ENCODE data around the gene TUBB4A.

The TUBB4A gene

DNA sequence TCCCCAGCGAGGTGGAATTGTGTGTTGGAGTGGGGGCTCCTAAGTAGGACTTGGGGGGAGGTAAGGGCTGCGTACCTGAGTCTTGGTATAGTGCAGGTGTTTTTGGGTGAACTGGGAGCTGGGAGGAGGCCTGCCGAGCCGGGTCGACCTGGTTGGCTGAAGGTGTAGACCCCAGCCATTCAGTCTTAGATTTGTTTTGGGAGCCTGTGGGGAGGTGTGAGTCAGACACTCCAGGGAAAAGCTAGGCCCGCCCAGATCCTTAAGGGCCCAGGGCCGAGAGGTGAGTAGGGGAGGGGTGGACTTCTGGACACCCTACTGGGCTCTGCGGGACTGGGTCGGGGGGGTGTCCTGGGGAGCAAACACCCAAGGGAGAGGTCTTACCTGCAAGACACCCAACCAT lies 37.1 kb downstream of the TUBB4A start:
- peak overlapping the region; percentile 60 to 74 (median 71) for H3K4me3 Mint-ChIP-seq
- peaks cover 3% of the 10 kb centered on the region for H3K4me1 Mint-ChIP-seq
- H3K36me3 Mint-ChIP-seq (ENCODE audit: low read depth): peaks cover 2% of the 10 kb centered on the region
- no peaks in the 10 kb centered on the region for H3K9me3 Mint-ChIP-seq
- TF ChIP-seq, protein P1, sequence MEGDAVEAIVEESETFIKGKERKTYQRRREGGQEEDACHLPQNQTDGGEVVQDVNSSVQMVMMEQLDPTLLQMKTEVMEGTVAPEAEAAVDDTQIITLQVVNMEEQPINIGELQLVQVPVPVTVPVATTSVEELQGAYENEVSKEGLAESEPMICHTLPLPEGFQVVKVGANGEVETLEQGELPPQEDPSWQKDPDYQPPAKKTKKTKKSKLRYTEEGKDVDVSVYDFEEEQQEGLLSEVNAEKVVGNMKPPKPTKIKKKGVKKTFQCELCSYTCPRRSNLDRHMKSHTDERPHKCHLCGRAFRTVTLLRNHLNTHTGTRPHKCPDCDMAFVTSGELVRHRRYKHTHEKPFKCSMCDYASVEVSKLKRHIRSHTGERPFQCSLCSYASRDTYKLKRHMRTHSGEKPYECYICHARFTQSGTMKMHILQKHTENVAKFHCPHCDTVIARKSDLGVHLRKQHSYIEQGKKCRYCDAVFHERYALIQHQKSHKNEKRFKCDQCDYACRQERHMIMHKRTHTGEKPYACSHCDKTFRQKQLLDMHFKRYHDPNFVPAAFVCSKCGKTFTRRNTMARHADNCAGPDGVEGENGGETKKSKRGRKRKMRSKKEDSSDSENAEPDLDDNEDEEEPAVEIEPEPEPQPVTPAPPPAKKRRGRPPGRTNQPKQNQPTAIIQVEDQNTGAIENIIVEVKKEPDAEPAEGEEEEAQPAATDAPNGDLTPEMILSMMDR (IDR thresholded peaks at IDR 0.05; ENCODE audit: unreplicated experiment in 3 of 3): no peak
- H3K27ac Mint-ChIP-seq: peak overlapping the region in 2 of 3 experiments; percentile 45 to 92
- peaks cover 81% of the 10 kb centered on the region for H3K27me3 Mint-ChIP-seq (ENCODE audit: low read depth)

DNA sequence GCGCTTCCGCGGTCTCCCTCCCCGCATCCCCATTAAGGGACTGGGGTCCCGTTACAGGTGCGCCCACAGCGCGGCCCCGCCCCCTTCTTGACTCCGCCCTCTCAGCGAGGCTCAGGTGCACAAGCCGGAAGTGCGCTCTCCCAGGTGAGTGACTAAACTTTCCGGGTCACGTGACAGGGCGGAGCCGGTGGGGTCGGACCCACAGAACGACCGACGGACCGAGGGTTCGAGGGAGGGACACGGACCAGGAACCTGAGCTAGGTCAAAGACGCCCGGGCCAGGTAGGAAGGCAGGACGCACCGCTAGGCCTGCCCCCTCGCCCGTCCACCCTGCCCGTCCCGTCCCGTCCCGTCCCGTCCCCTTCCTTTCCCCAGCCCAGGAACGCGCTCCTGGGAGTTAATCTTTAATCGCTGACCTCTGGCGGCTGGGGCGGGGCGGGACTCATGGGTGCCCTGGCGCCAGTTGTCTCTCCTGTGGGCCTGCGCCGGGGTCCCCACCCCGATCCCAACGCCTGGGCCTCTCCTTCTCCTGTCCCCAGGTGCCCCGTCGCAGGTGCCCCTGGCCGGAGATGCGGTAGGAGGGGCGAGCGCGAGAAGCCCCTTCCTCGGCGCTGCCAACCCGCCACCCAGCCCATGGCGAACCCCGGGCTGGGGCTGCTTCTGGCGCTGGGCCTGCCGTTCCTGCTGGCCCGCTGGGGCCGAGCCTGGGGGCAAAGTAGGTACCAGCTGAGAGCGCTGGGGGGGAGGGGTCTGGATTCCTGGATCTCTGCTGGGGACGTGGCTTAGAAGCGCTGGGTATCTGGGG lies 37.8 kb downstream of the TUBB4A start, which contains the start of gene CRB3:
CRB3 (plus strand) TSS at position 202 of the 804 bp plus-strand sequence; CDS start at position 633, 431 bp downstream.
- Mint-ChIP-seq H3K4me3 (peak within 1 kb of the TSS; percentile 74 to 80 (median 78)), H3K36me3 (ENCODE audit: low read depth) (peaks cover 4% of the 10 kb centered on the region), H3K4me1 (peaks cover 5% of the 10 kb centered on the region), H3K9me3 (no peaks in the 10 kb centered on the region), H3K27me3 (ENCODE audit: low read depth) (peaks cover 78% of the 10 kb centered on the region), H3K27ac (peak within 1 kb of the TSS in 2 of 3 experiments; percentile 45 to 92)
- TF ChIP-seq, protein P1 (IDR thresholded peaks at IDR 0.05; ENCODE audit: unreplicated experiment in 3 of 3): no peak

- TF ChIP-seq, protein P1 (IDR thresholded peaks at IDR 0.05; ENCODE audit: unreplicated experiment in 3 of 3): peak; percentile 58 to 74 (median 65)
- Mint-ChIP-seq H3K9me3 (peaks cover 2% of the 10 kb centered on the region), H3K4me3 (peak overlapping the region; percentile 91 to 94 (median 93)), H3K27ac (peak overlapping the region; percentile 74 to 96 (median 89)), H3K36me3 (ENCODE audit: low read depth) (peaks cover 33% of the 10 kb centered on the region), H3K4me1 (peaks cover 12% of the 10 kb centered on the region), H3K27me3 (ENCODE audit: low read depth) (peaks cover 41% of the 10 kb centered on the region)
Observed at GRCh38 chr19:6460099-6460884, 41.8 kb downstream of the TUBB4A start.

GRCh38 chr19:6459262-6460098 lies 42.6 kb downstream of the TUBB4A start, which contains the start of gene SLC25A23:
Gene SLC25A23 (minus strand): TSS chr19:6459792. CDS start chr19:6459628, 164 bp downstream.
- Mint-ChIP-seq H3K27me3 (ENCODE audit: low read depth) (peaks cover 33% of the 10 kb centered on the region), H3K27ac (peak within 1 kb of the TSS; percentile 74 to 96 (median 89)), H3K4me1 (peaks cover 12% of the 10 kb centered on the region), H3K4me3 (peak within 1 kb of the TSS; percentile 91 to 98 (median 94)), H3K9me3 (peaks cover 9% of the 10 kb centered on the region), H3K36me3 (ENCODE audit: low read depth) (peaks cover 41% of the 10 kb centered on the region)
- TF ChIP-seq, protein P1 (IDR thresholded peaks at IDR 0.05; ENCODE audit: unreplicated experiment in 3 of 3): no peak

- peak overlapping the region in 2 of 3 experiments; percentile 56 to 81 for H3K27ac Mint-ChIP-seq
- peak overlapping the region; percentile 91 to 98 (median 92) for H3K4me3 Mint-ChIP-seq
Observed at GRCh38 chr19:6458695-6459261, 43.3 kb downstream of the TUBB4A start.

More at GRCh38 chr19:6458695-6459261, 43.3 kb downstream of the TUBB4A start:
- TF ChIP-seq, protein P1 (IDR thresholded peaks at IDR 0.05; ENCODE audit: unreplicated experiment in 3 of 3): no peak
- H3K9me3 Mint-ChIP-seq: peaks cover 13% of the 10 kb centered on the region
- H3K4me1 Mint-ChIP-seq: peaks cover 12% of the 10 kb centered on the region
- peaks cover 48% of the 10 kb centered on the region for H3K36me3 Mint-ChIP-seq (ENCODE audit: low read depth)
- peaks cover 29% of the 10 kb centered on the region for H3K27me3 Mint-ChIP-seq (ENCODE audit: low read depth)
